GM10266 (cell line): ENCODE measurements around the gene KCNK2.

Experiments
- DNase-seq: peaks from one replicate; pipeline ENCODE4 v3.0.0; 2012; ENCODE audit errors: extremely low spot score
- CTCF ChIP-seq: IDR thresholded peaks from 2 replicates; pipeline ENCODE4 v1.5.1; 2012; ENCODE audit warnings: mild to moderate bottlenecking, low read depth; ENCODE audit not compliant: control insufficient read depth, insufficient read depth; ENCODE audit errors: missing control alignments

Gene KCNK2

DNA sequence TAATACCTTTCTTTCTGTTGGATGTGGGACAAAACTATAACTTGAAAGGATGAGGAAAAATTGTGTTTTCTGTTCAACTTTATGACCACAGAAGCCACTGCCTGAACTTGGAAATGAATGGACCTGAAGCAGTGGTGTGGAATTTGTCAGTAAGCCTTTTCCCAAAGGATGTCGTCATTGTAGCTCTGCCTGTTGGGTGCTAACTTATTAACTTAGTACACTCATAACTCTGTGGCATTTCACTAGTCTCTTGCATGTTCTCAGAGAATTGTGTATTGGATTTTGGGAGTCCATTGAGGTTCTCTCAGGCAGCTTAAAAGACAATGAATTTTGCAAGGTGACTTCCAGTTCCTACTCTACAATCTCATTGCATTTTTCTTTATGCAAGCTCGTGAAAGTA lies 49.6 kb downstream of the KCNK2 start:
- no peak for DNase-seq
- no peak for TF ChIP-seq CTCF

GRCh38 chr1:215133532-215133931 lies 51.0 kb downstream of the KCNK2 start:
- TF ChIP-seq CTCF, result no peak
- DNase-seq, result no peak

- no peak for DNase-seq
- no peak for TF ChIP-seq CTCF
Measured at GRCh38 chr1:215137985-215138384, 55.4 kb downstream of the KCNK2 start.

GRCh38 chr1:215140135-215140534 lies 57.6 kb downstream of the KCNK2 start:
- no peak for TF ChIP-seq CTCF
- no peak for DNase-seq

- TF ChIP-seq CTCF, result no peak
- no peak for DNase-seq
Measured at GRCh38 chr1:215141460-215141859, 58.9 kb downstream of the KCNK2 start.

DNA sequence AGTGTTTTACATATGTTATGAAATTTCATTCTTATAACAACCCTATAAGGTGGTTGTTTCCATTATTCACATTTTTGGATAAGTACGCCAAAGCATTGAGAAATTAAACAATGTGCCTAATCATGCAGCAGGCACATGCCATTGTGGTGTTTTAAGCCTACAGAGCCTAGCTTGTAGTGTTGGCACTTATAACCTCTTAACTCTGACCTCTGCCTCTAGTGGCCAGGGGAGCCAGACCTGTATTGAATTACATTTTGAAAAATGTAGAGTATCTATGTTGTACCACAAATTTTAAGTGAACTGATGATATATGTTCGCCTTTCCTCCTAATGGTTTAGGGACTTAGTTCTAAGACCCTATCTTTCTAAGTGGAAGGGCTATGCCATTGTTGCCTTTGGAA lies 61.0 kb downstream of the KCNK2 start:
- no peak for DNase-seq
- no peak for TF ChIP-seq CTCF

DNA sequence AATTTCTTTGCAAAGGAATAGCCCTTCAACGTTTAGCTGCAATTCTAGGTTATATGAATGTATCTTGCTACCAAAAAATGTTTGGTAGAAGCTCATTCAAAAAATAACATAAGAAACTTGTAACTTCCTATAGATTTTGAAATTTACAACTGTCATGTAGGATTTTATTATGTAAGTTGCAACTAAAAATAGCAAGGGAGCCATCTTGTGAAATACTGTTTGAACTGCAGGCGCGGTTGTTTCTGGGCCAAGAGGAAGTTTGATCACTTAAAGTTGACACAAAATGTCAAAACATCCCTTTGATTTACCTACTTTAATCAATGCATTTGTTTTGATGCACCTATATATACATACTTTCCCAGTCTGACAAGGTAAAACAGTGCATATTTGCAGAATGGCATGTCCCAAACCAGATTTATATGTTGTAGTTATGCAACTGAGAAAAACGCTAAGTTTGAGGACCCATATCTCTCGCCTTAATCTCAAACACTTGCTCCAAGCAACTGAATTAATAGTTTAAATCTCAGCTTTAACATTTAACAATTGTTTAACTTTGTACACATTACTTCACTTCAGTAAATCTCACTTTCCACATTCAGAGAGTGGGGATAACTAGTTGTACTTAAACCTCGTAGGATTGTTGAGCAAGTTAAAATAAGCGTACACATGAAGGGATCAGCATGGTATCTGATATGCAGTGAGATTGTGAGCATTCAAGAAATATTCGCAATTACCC lies 63.9 kb downstream of the KCNK2 start:
- no peak for DNase-seq
- TF ChIP-seq CTCF, result peak; percentile 7
